KBM-7 (cell line): ENCODE measurements around the gene HVCN1.

ENCODE experiments used
- DNase-seq: peaks from one replicate; pipeline ENCODE4 v3.0.0-alpha.2; 2015
- in situ Hi-C: fragments of 300-500 bp; cut with MboI; formaldehyde crosslinking; loops from 2 replicates; pipeline ENCODE4 v1.14.3; 2020; ENCODE audit warnings: low sequenced_read_pairs, low pct_unique_long_range_greater_than_20kb, mixed read lengths

The HVCN1 gene

GRCh38 chr12:110702081-110702480 lies 13.2 kb upstream of the HVCN1 start:
- in situ Hi-C loops, result no loop called here
- no peak for DNase-seq

- in situ Hi-C loops, result no loop called here
- DNase-seq, result no peak
These were observed 10.9 kb upstream of the HVCN1 start for GRCh38 chr12:110699591-110700445.

GRCh38 chr12:110698171-110698902 lies 9.4 kb upstream of the HVCN1 start:
- in situ Hi-C loops, result no loop called here
- peak; percentile 94 for DNase-seq

GRCh38 chr12:110697236-110697635 lies 8.3 kb upstream of the HVCN1 start:
- in situ Hi-C loops, result no loop called here
- DNase-seq, result no peak

GRCh38 chr12:110696283-110696682 lies 7.4 kb upstream of the HVCN1 start:
- in situ Hi-C loops, result no loop called here
- DNase-seq, result no peak

GRCh38 chr12:110694330-110694901 lies 5.5 kb upstream of the HVCN1 start:
- DNase-seq, result no peak
- in situ Hi-C loops, result no loop called here

GRCh38 chr12:110693731-110694130 lies 4.8 kb upstream of the HVCN1 start:
- in situ Hi-C loops, result no loop called here
- DNase-seq, result peak; percentile 76

- DNase-seq, result no peak
- in situ Hi-C loops, result no loop called here
These were observed 1.2 kb upstream of the HVCN1 start for GRCh38 chr12:110690127-110690430.

GRCh38 chr12:110689281-110690126 lies 589 bp upstream of the HVCN1 start:
- DNase-seq, result peak; percentile 74
- in situ Hi-C loops, result no loop called here

GRCh38 chr12:110687396-110688169 lies 1.3 kb downstream of the HVCN1 start:
- peak; percentile 47 for DNase-seq
- in situ Hi-C loops, result no loop called here

GRCh38 chr12:110686294-110686903 lies 2.5 kb downstream of the HVCN1 start:
- in situ Hi-C loops, result no loop called here
- DNase-seq, result no peak

- in situ Hi-C loops, result no loop called here
- DNase-seq, result no peak
These were observed 4.5 kb downstream of the HVCN1 start for GRCh38 chr12:110684312-110684836.

GRCh38 chr12:110683888-110684287 lies 5.0 kb downstream of the HVCN1 start:
- no peak for DNase-seq
- in situ Hi-C loops, result no loop called here

GRCh38 chr12:110680032-110680431 lies 8.9 kb downstream of the HVCN1 start:
- in situ Hi-C loops, result no loop called here

GRCh38 chr12:110679201-110679600 lies 9.7 kb downstream of the HVCN1 start:
- in situ Hi-C loops, result no loop called here
- no peak for DNase-seq

More at GRCh38 chr12:110680032-110680431, 8.9 kb downstream of the HVCN1 start:
- no peak for DNase-seq

GRCh38 chr12:110677982-110678381 lies 10.9 kb downstream of the HVCN1 start:
- in situ Hi-C loops, result no loop called here
- DNase-seq, result no peak

- peak; percentile 86 for DNase-seq
- in situ Hi-C loops, result no loop called here
These were observed 11.6 kb downstream of the HVCN1 start for GRCh38 chr12:110677206-110677911.
